Endometrial microvascular endothelial cells (primary cell): ENCODE measurements around the gene TNFRSF12A. TPM values are rescaled to one million over a fixed set of nuclear protein-coding genes. Genes with fewer than 3 reads are reported as not detected.

Experiments
- in situ Hi-C: cut with HindIII; loops from 2 replicates; pipeline ENCODE4 v1.10.0; 2017; ENCODE audit warnings: low sequenced_read_pairs, low pct_unique_long_range_greater_than_20kb; ENCODE audit errors: inconsistent ontology term
- total RNA-seq: library from RNA; depleted of rRNA; stranded (reverse); fragments of >200 nt; gene quantifications from one replicate; pipeline ENCODE4 v1.2.3, GENCODE V29; 2015; ENCODE audit errors: inconsistent ontology term

The TNFRSF12A gene, protein sequence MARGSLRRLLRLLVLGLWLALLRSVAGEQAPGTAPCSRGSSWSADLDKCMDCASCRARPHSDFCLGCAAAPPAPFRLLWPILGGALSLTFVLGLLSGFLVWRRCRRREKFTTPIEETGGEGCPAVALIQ
- total RNA-seq = 263 TPM

- in situ Hi-C loops = no loop called here
Observed at GRCh38 chr16:3020247-3020603, at the start of gene TNFRSF12A. TNFRSF12A (plus strand) TSS chr16:3020368; CDS start chr16:3020398, 30 bp downstream.

GRCh38 chr16:2970563-2970962, 49.6 kb upstream of the TNFRSF12A start:
- in situ Hi-C loops = no loop called here

DNA sequence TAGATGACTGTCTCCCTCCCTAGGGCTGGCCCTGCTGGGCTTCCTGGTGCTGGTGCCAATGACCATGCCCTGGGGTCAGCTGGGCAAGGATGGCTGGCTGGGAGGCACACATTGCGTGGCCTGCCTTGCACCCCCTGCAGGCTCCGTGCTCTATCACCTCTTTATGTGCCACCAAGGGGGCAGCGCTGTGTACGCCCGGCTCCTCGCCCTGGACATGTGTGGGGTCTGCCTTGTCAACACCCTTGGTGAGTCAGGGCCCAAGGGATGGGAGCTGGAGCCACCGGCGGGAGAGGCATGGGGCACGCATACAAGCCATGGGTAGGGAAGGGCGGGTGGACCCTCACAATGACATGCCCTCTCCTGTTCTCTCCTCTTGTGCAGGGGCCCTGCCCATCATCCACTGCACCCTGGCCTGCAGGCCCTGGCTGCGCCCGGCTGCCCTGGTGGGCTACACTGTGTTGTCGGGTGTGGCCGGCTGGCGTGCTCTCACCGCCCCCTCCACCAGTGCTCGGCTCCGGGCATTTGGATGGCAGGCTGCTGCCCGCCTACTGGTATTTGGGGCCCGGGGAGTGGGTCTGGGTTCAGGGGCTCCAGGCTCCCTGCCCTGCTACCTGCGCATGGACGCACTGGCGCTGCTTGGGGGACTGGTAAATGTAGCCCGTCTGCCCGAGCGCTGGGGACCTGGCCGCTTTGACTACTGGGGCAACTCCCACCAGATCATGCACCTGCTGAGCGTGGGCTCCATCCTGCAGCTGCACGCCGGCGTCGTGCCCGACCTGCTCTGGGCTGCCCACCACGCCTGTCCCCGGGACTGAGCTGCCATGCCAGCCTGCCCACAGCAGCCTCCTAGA, 48.8 kb upstream of the TNFRSF12A start:
- in situ Hi-C loops = no loop called here

GRCh38 chr16:2971985-2972784, 48.0 kb upstream of the TNFRSF12A start:
- in situ Hi-C loops = no loop called here

GRCh38 chr16:2973093-2973492, 47.1 kb upstream of the TNFRSF12A start:
- in situ Hi-C loops = no loop called here

DNA sequence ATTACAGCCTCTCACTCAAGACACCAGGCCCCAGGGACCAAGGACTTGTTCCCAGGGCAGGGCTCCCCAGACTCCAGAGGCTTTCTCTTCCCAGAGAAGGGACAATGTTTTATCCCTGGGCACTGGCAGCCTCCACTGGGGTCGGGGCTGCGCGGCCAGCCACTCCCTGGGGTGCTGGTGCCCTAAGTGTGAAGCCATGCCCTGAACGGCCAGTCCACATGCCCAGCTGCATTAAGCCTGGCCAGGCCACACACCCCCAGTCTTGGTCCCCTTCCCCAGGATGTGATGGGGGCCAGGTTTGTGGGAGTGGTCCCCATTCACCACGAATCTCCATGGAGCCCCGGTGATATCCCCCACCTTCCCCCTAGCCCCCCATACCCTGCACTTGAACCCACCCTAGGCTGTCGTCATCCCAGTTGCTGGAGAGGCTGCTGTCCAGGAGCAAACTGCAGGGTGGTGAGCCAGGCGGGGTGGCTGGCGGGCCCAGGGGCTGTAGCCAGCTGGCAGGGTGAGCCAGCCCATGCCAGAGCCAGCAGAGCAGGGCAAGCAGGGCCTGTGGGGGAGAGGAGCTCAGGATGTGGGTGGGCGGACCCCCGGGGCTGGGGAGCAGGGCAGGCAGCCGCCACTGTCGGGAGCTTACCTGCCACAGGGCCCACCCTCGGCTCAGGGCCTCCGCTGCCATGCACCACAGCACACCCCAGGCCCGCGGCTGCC, 46.4 kb upstream of the TNFRSF12A start:
- in situ Hi-C loops = no loop called here

GRCh38 chr16:2974319-2975056, 45.7 kb upstream of the TNFRSF12A start:
- in situ Hi-C loops = no loop called here

DNA sequence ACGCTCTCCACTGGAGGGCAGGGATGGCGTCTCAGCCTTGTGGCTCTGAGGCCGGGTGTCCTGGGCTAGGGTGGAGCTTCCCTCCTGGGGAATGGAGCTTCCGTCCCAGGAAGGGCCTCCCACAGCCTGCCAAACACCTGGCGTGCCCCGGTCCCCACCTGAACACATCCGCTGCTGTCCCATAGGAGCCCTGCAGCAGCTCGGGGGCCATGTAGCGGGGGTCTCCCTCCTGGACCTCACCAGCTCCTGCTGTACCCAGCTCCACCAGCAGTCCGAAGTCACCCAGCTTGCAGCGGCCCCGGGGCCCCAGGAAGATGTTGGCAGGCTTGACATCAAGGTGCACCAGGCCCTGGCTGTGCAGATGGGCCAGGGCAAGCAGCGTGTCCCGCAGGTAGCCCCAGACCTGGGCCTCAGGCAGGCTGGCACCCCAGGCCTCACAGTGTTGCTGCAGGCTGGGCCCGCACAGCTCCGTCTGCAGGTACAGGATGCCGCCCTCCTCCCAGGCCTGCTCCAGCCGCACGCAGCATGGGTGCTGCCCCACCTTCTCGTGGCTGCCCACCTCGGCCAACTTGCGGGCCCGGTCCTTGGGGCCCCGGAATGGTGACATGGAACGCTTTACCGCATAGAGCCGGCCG, 44.9 kb upstream of the TNFRSF12A start:
- in situ Hi-C loops = no loop called here

DNA sequence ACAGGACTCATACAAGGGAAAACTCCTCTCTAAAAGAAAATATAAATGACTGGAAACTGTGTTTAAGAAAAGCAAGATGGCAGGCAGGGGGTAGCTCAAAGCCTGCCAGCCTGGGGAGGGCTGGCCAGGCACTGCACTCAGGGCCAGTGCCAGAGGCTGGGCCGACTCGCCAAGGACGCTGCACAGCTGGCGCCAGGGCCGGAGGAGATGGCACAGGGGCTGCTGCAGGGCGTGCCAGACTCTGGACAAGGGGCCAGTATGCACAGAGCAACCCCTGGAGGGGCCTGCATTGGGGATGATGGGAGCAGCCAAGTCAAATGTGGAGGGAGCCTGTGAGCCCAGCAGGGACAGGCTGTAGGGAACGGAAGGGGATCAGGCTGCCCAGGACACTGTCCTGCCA, 44.0 kb upstream of the TNFRSF12A start:
- in situ Hi-C loops = no loop called here

DNA sequence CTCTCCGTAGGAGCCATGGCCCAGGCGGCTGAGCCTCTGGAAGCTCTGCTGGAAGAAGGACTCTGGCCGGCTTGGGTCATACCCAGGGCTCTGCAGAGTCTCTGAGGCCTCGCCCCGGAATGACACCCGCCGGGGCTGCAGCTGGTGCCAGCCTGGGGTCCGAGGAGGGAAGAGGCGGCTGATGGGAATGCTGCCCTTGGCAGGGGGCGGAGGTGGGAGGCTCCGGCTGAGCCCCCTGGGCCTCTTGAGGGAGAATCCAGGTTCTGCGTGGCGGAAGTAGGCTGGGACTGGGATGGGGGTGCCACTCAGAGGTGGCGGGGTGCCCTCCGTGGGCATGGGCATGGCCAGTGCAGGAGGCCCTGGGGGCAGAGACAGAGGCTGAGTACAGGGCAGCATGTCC, 43.5 kb upstream of the TNFRSF12A start:
- in situ Hi-C loops = no loop called here

DNA sequence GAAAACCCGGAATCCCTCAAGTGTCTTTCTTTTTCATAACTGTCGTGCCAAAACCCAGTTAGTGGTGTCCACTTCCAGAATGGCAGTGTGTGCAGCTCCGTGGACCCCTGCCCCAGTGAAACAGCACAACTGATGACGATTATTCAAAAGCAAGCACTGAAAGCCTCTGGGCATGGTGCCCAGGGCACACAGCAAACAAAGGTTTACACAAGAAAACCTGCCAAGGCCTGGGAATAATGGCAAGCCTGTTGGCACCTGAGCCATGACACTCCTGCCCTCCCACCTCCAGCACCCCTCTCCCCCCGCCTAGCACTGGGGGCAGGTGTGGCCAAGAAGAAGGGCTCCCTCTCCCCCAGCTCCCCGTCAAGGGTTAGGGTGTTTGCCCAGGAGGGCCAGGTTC, 42.7 kb upstream of the TNFRSF12A start:
- in situ Hi-C loops = no loop called here

DNA sequence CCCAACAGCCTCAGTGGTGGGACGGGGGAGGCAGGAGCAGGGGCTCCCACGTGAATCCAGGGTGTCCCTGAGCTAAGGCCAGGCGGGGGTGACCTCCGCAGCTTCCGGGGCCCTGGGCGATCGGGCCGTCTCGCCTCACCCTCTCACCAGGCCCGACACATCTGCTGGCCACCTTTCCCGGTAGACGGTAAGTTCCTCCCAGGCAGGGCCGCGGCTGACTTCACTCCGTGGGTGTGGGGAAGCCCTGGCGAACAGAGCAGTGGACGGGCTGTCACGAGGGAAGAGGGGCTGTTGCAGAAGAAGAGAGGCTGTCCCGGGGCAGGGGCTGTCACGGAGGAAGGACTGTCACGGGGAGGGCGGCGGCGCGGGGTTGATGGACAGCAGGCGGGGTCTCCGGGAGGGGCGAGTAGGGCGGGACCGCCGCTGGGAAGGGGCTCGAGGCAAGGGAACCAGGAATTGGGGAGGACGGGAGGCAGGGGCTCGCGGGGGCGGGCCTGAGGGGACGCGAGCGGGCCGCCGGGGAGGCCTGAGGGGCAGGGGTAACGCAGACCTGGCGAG, 40.4 kb upstream of the TNFRSF12A start:
- in situ Hi-C loops = no loop called here

- in situ Hi-C loops = no loop called here
Observed at GRCh38 chr16:2980227-2981176, 39.7 kb upstream of the TNFRSF12A start, which contains the start of gene PKMYT1. PKMYT1 (minus strand) TSS chr16:2980446; CDS start chr16:2979657, 789 bp downstream.

DNA sequence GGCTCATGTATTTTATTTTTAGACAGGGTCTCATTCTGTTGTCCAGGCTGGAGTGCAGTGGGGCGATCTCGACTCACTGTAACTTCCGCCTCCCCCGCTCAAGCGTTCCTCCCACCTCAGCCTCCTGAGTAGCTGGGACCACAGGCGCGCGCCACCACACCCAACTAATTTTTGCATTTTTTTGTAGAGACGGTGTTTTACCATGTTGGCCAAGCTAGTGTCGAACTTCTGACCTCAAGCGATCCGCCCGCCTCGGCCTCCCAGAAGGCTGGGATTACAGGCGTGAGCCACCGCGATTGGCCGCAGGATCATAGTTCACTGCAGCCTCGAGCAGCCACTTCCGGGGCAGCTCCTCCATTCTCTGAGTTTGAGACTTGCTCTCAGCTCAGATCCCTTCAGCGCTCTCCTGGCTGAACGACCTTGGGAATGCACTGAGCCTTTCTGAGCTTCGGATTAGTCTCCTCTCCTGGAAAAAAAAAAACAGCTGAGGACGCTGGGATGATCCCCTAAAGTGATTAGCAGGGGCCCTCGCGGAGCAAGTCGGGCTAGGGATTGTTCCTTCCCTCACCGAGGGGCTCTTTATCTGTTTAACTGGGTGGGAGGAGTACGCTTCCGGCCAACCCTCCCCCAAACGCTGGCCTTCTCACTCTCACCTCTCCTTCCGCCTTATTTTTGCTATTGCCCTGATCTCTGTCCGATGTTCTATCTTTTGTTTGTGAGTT, 38.8 kb upstream of the TNFRSF12A start:
- in situ Hi-C loops = no loop called here

DNA sequence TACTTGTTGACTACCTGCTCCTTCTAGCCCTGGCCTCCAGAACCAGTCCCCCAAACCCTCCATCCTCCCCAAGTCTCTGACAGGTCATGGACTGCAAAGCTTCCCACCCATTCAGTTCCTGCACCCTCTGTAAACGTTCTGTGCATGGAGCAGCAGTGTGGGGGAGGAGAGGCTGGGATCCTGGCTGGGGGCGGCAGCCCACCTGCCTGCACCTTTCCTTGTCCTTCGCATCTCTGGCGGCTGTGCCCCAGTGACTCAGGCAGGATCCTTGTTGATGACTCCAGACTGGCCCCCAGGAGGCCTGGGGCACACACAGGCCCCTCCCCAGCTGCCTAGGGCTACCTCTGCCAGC, 38.3 kb upstream of the TNFRSF12A start:
- in situ Hi-C loops = no loop called here

GRCh38 chr16:2982402-2982801, 37.8 kb upstream of the TNFRSF12A start:
- in situ Hi-C loops = no loop called here
